ENCODE measurements around the gene PRDM10. TPM values are rescaled to one million over a fixed set of nuclear protein-coding genes. Genes with fewer than 3 reads are reported as not detected.
"Not testable (repeated sequence)": the region's sequence is repeated elsewhere in the genome, so short reads cannot be mapped to it uniquely, and the experiment has no call there.

PRDM10 gene
- total and polyA plus RNA-seq, 8 donors, result 2.3 to 5.3 (median 3.2) TPM

- Histone ChIP-seq H3K4me3 (no peak overlapping the region), H3K27me3 (no peaks in the 10 kb centered on the region), H3K27ac (no peak overlapping the region), H3K4me1 (no peaks in the 10 kb centered on the region), H3K9me3 (no peaks in the 10 kb centered on the region), H3K36me3 (peaks cover 0 to 9% (median 0%) of the 10 kb centered on the region in 3 donors)
- TF ChIP-seq CTCF (IDR thresholded peaks at IDR 0.05), result no peak
- intact Hi-C loops (cut with DNase I), result no loop called here
- ATAC-seq (no peak), FAIRE-seq (no peak), DNase-seq (no peak)
- 94 to 97% methylated on average over 18 of the region's 18 CpGs for WGBS, 2 donors
These were observed 42.1 kb downstream of the PRDM10 start for GRCh38 chr11:129960216-129961214.

GRCh38 chr11:129959687-129960086 is 42.9 kb downstream of the PRDM10 start:
- TF ChIP-seq CTCF (IDR thresholded peaks at IDR 0.05), result no peak
- Histone ChIP-seq H3K27ac (no peak overlapping the region), H3K9me3 (no peaks in the 10 kb centered on the region), H3K36me3 (peaks cover 0 to 9% (median 0%) of the 10 kb centered on the region in 3 donors), H3K27me3 (no peaks in the 10 kb centered on the region), H3K4me1 (no peaks in the 10 kb centered on the region), H3K4me3 (no peak overlapping the region)
- FAIRE-seq (no peak), ATAC-seq (no peak), DNase-seq (no peak)
- 95 to 98% methylated on average over 3 of the region's 3 CpGs for WGBS, 2 donors
- intact Hi-C loops (cut with DNase I), result no loop called here

GRCh38 chr11:129955282-129955681 is 47.4 kb downstream of the PRDM10 start:
- ATAC-seq (no peak), DNase-seq (no peak), FAIRE-seq (no peak)
- H3K4me3 ChIP-seq, result no peak overlapping the region
- H3K9me3 ChIP-seq, result no peaks in the 10 kb centered on the region
- WGBS, 2 donors, result 79 to 82% methylated on average over 4 of the region's 4 CpGs
- intact Hi-C loops (cut with DNase I), result no loop called here
- no peak overlapping the region for H3K27ac ChIP-seq
- TF ChIP-seq CTCF (IDR thresholded peaks at IDR 0.05), result no peak
- no peaks in the 10 kb centered on the region for H3K27me3 ChIP-seq
- no peaks in the 10 kb centered on the region for H3K4me1 ChIP-seq
- H3K36me3 ChIP-seq, result peaks cover 0 to 9% (median 0%) of the 10 kb centered on the region in 3 donors

- H3K27ac ChIP-seq; ATAC-seq; intact Hi-C loops (cut with DNase I); H3K27me3 ChIP-seq; FAIRE-seq; H3K36me3 ChIP-seq; H3K4me3 ChIP-seq; H3K4me1 ChIP-seq; DNase-seq; H3K9me3 ChIP-seq: not testable (repeated sequence)
- WGBS, 2 donors, result 75 to 96% methylated on average over 1 of the region's 1 CpG
These were observed 47.9 kb downstream of the PRDM10 start for GRCh38 chr11:129954703-129955102.

- no peak for ATAC-seq
These were observed 50.8 kb downstream of the PRDM10 start for GRCh38 chr11:129951866-129952262.

More at GRCh38 chr11:129951866-129952262, 50.8 kb downstream of the PRDM10 start:
- DNase-seq, result no peak
- 69 to 91% methylated on average over 1 of the region's 1 CpG for WGBS, 2 donors
- intact Hi-C loops (cut with DNase I), result no loop called here
- no peaks in the 10 kb centered on the region for H3K4me1 ChIP-seq
- peaks cover 0 to 5% (median 0%) of the 10 kb centered on the region in 3 donors for H3K36me3 ChIP-seq
- no peak for FAIRE-seq
- H3K27me3 ChIP-seq, result no peaks in the 10 kb centered on the region
- H3K9me3 ChIP-seq, result no peaks in the 10 kb centered on the region
- H3K4me3 ChIP-seq, result no peak overlapping the region
- TF ChIP-seq CTCF (IDR thresholded peaks at IDR 0.05), result no peak
- H3K27ac ChIP-seq, result no peak overlapping the region
